Ramos (cell line): ENCODE measurements around the gene KDM7A.

Experiments used
- in situ Hi-C: fragments of 300-500 bp; cut with MboI; formaldehyde crosslinking; loops from one replicate; pipeline ENCODE4 v1.14.3; 2022; ENCODE audit warnings: low sequenced_read_pairs; ENCODE audit not compliant: unreplicated experiment

KDM7A gene

DNA sequence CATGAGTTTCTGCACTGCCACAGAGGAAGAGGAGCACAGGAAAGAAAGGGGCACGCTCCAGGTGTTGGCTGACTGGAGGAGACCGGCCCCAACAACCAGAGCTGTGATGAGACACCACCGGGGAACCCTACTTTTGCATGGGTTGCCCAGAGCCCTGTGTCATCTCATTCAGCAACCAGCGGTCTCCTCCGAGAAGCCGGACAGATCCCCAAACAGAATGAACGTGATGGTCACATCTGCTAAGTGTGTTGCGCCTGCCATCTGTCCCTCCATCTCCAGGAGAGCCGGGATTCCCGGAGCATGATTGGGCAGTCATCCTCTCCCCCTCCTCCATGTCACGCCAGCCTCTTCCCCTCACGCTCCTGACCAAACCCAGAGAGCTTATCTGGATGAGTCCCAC lies 136.9 kb downstream of the KDM7A start:
- in situ Hi-C loops, result no loop called here

DNA sequence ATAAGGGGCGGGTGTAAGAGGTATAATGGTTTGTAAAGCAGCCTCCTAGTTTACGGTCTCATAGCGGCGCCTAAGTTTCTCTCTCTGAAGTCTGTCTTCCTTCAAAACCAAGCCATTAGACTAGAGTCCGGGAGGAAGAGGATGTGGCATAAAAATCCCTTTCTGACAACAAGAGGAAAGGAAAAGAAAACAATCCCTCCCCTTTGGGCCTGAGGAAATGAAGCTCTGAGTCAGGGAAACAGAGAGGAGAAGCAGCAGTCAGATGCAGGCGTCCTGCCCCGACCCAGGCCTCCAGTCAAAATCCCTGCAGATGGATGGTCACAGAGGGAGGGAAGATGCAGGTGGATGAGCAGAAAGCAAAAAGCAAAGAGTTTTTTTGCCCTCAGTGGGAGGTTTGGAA lies 137.7 kb downstream of the KDM7A start:
- in situ Hi-C loops, result no loop called here

DNA sequence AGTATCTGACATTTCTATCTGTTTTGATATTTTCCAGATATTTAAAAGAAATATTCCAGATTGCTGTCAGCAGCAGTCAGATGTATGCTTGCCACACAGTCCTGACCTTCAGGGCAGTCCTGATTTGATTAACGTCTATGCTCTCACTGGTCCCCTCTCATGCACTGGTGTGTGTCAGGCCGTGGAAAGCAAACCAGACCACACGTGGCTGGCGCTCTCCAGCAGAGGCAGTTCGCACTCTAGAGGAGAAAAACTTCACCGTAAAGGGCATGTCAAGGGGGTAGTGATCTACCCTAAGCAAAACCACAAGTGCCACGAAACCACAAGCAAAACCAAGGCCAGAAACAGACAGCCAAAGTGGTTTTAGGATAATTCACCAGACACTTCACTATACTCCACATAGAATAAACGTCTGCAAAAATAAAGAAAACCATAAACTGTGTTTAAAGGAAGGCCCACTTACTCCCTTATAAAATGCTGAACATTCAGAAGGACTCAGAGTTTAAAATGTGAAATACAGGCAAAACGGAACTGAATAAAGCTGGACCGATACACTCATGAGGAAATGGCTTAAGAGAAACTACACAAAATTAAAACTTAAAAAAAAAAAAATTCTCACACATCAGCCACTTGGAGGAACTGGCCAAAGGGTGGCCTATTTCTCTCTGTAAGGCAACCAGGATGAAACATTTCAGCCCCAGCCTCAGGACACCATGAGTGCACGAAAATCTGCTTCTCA lies 140.4 kb downstream of the KDM7A start:
- in situ Hi-C loops, result no loop called here

DNA sequence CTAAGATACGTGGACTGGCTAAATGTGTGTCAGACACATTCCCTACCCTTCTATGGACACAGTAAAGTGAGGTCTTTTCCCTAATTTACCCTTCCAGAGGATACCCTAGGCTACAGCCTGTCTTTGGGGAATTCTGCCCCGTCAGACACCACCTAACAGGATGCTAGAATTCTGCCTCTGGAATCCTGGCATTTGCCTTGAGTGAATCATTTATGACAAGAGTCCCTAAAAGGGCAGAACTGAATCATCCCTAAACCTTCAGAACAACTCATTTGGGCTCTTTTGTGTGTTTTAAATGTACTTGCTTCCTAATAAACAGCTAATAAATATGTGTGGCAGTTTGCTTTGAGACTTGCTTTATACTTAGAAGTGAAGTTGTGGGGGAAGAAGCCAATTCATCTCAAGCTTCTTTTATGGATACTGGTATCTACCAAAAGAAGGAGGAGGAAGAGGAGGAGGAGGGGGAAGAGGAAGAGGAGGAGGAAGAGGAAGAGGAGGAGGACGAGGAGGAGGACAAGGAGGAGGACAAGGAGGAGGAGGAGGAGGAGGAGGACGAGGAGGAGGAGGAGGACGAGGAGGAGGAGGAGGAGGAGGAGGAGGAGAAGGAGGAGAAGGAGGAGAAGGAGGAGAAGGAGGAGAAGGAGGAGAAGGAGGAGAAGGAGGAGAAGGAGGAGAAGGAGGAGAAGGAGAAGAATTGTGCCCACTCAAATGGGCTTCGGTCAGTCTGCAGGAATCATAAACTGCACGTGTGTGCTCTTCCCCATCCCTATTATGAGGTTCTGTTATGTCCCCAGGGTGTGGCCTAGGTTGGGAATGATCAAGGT lies 141.2 kb downstream of the KDM7A start:
- in situ Hi-C loops, result no loop called here
